Fibroblast of lung (primary cell): ENCODE data around the gene FILIP1L. TPM values are rescaled to one million over a fixed set of nuclear protein-coding genes. Genes with fewer than 3 reads are reported as not detected.

Experiments used
- DNase-seq, 2 donors: peaks; one replicate each; pipeline versions ENCODE4 v3.0.0 to v3.0.0-alpha.2; 2010; ENCODE audit warnings: low read depth in 2 of 2
- H2AFZ ChIP-seq: 2 replicates; pipeline ENCODE4 v1.5.1; 2012; ENCODE audit warnings: low read length, control low read depth, inconsistent platforms
- H3K27ac ChIP-seq: 2 replicates; pipeline ENCODE4 v1.5.1; 2011; ENCODE audit warnings: low read length, control low read depth; ENCODE audit not compliant: insufficient read depth
- H3K27me3 ChIP-seq: 2 replicates; pipeline ENCODE4 v1.5.1; 2011; ENCODE audit warnings: mild to moderate bottlenecking, low read length; ENCODE audit not compliant: control insufficient read depth, insufficient read depth
- H3K36me3 ChIP-seq: 2 replicates; pipeline ENCODE4 v1.5.1; 2011; ENCODE audit warnings: low read length; ENCODE audit not compliant: control insufficient read depth, insufficient read depth
- H3K4me1 ChIP-seq: 2 replicates; pipeline ENCODE4 v1.5.1; 2011; ENCODE audit warnings: low read length; ENCODE audit not compliant: control insufficient read depth, insufficient read depth; ENCODE audit errors: extremely low read depth
- H3K4me2 ChIP-seq: 2 replicates; pipeline ENCODE4 v1.5.1; 2011; ENCODE audit warnings: low read length, control low read depth; ENCODE audit not compliant: insufficient read depth; ENCODE audit errors: extremely low read depth
- H3K4me3 ChIP-seq, 4 experiments: fragments of 200-600 bp in 1 of 4; sonication (generic) in 1 of 4; replicated peaks in 1 of 4; 2 replicates each; pipeline ENCODE4 v1.5.1; 2011 to 2016; ENCODE audit warnings: low read length in 4 of 4, low read depth in 3 of 4, mild to moderate bottlenecking in 3 of 4, control low read depth in 2 of 4, inconsistent platforms in 1 of 4, mixed read lengths in 1 of 4; ENCODE audit not compliant: insufficient read depth in 1 of 4; ENCODE audit errors: control extremely low read depth in 1 of 4
- H3K79me2 ChIP-seq: 2 replicates; pipeline ENCODE4 v1.5.1; 2012; ENCODE audit warnings: mild to moderate bottlenecking, low read length, inconsistent platforms; ENCODE audit not compliant: control insufficient read depth, insufficient read depth
- H3K9ac ChIP-seq: 2 replicates; pipeline ENCODE4 v1.5.1; 2011; ENCODE audit warnings: mild to moderate bottlenecking, low read length, control low read depth; ENCODE audit not compliant: insufficient read depth
- H3K9me3 ChIP-seq: 2 replicates; pipeline ENCODE4 v1.5.1; 2012; ENCODE audit warnings: low read depth, low read length; ENCODE audit not compliant: control insufficient read depth, insufficient read depth
- H4K20me1 ChIP-seq: 2 replicates; pipeline ENCODE4 v1.5.1; 2011; ENCODE audit warnings: low read length; ENCODE audit not compliant: control insufficient read depth, insufficient read depth; ENCODE audit errors: extremely low read depth
- CTCF ChIP-seq, 2 donors: IDR thresholded peaks in 1 of 2; conservative IDR thresholded peaks in 1 of 2; 1 replicate in 1 of 2; 2 replicates in 1 of 2; pipeline ENCODE4 v1.5.1; 2011 to 2012; ENCODE audit warnings: low read length in 2 of 2, control low read depth in 1 of 2, inconsistent platforms in 1 of 2, low read depth in 1 of 2, mild to moderate bottlenecking in 1 of 2
- EZH2 ChIP-seq: IDR thresholded peaks from 2 replicates; pipeline ENCODE4 v1.5.1; 2012; ENCODE audit warnings: low read length, control low read depth, mild to moderate bottlenecking; ENCODE audit errors: missing control alignments
- polyA plus RNA-seq, 2 donors: library from polyadenylated mRNA; depleted of rRNA in 1 of 2; stranded (reverse) in 1 of 2; unstranded in 1 of 2; fragments of >200 nt; gene quantifications; 2 replicates each; pipeline ENCODE4 v1.2.1, GENCODE V29; 2011 to 2012; ENCODE audit warnings: missing spikeins in 1 of 2
- total RNA-seq: library from RNA; depleted of rRNA; stranded (reverse); fragments of >200 nt; gene quantifications from 2 replicates; pipeline ENCODE4 v1.2.1, GENCODE V29; 2014

The FILIP1L gene
- total and polyA plus RNA-seq, 2 donors (not counting 1 experiment from before 2014, with no cell fraction given) = 92.8 to 126 TPM

- no peaks in the 10 kb centered on the region for H3K27me3 ChIP-seq
- peak; percentile 90 to 94 for DNase-seq
- peak within 1 kb of the TSS; percentile 95 for H2AFZ ChIP-seq
- peaks cover 5% of the 10 kb centered on the region for H3K4me1 ChIP-seq
- TF ChIP-seq CTCF (conservative IDR thresholded peaks at IDR 0.05 in 1 of 2, IDR thresholded peaks at IDR 0.05 in 1 of 2; ENCODE audit: low read depth in 1 of 2, low read length in 2 of 2) = peak; percentile 17 to 22
- no peak for TF ChIP-seq EZH2
- peak within 1 kb of the TSS; percentile 89 for H3K9ac ChIP-seq
- H3K4me2 ChIP-seq = peak within 1 kb of the TSS; percentile 96
- H3K4me3 ChIP-seq = peak within 1 kb of the TSS; percentile 67 to 97 (median 78)
- H3K9me3 ChIP-seq = no peaks in the 10 kb centered on the region
- no peaks in the 10 kb centered on the region for H4K20me1 ChIP-seq
- peaks cover 9% of the 10 kb centered on the region for H3K79me2 ChIP-seq
- no peaks in the 10 kb centered on the region for H3K36me3 ChIP-seq
- H3K27ac ChIP-seq = peak within 1 kb of the TSS; percentile 94
Observed at GRCh38 chr3:99817437-99818240, 296.7 kb downstream of the FILIP1L start, which contains the start of gene CMSS1. Gene CMSS1, plus strand, starts transcription at chr3:99817862.

- H3K27ac ChIP-seq = peak overlapping the region; percentile 94
- no peaks in the 10 kb centered on the region for H3K27me3 ChIP-seq
- peak overlapping the region; percentile 96 for H3K4me2 ChIP-seq
- peak overlapping the region; percentile 94 for H2AFZ ChIP-seq
- H3K79me2 ChIP-seq = peaks cover 9% of the 10 kb centered on the region
- no peaks in the 10 kb centered on the region for H3K9me3 ChIP-seq
- DNase-seq = no peak
- no peak for TF ChIP-seq EZH2
- no peak for TF ChIP-seq CTCF (conservative IDR thresholded peaks at IDR 0.05 in 1 of 2, IDR thresholded peaks at IDR 0.05 in 1 of 2; ENCODE audit: low read depth in 1 of 2, low read length in 2 of 2)
- peak overlapping the region; percentile 67 to 97 (median 78) for H3K4me3 ChIP-seq
- peak overlapping the region; percentile 89 for H3K9ac ChIP-seq
- no peaks in the 10 kb centered on the region for H4K20me1 ChIP-seq
- H3K36me3 ChIP-seq = no peaks in the 10 kb centered on the region
- H3K4me1 ChIP-seq = peaks cover 5% of the 10 kb centered on the region
Observed at GRCh38 chr3:99817047-99817436, 297.3 kb downstream of the FILIP1L start.

GRCh38 chr3:99810403-99810802, 303.9 kb downstream of the FILIP1L start:
- H3K9ac ChIP-seq = no peak overlapping the region
- no peaks in the 10 kb centered on the region for H3K4me1 ChIP-seq
- no peaks in the 10 kb centered on the region for H3K9me3 ChIP-seq
- H3K79me2 ChIP-seq = no peaks in the 10 kb centered on the region
- no peaks in the 10 kb centered on the region for H3K27me3 ChIP-seq
- H4K20me1 ChIP-seq = no peaks in the 10 kb centered on the region
- DNase-seq = no peak
- H3K27ac ChIP-seq = no peak overlapping the region
- no peak overlapping the region for H3K4me3 ChIP-seq
- no peaks in the 10 kb centered on the region for H3K36me3 ChIP-seq
- H3K4me2 ChIP-seq = no peak overlapping the region
- TF ChIP-seq CTCF (conservative IDR thresholded peaks at IDR 0.05 in 1 of 2, IDR thresholded peaks at IDR 0.05 in 1 of 2; ENCODE audit: low read depth in 1 of 2, low read length in 2 of 2) = no peak
- TF ChIP-seq EZH2 = no peak
- no peak overlapping the region for H2AFZ ChIP-seq
